WTC11 (cell line): Measurements from ENCODE around the gene PNMA8B.

Experiments used
- CREB1 ChIP-seq: sonication (generic); formaldehyde crosslinking; IDR thresholded peaks from 2 replicates; pipeline ENCODE4 v1.8.0; 2023; ENCODE audit warnings: mild to moderate bottlenecking, missing genetic modification reagents
- CTCF ChIP-seq: fragments of 200-600 bp; IDR thresholded peaks from 2 replicates; pipeline ENCODE4 v1.8.0; 2022; ENCODE audit warnings: antibody characterized with exemption
- E2F4 ChIP-seq: sonication (generic); formaldehyde crosslinking; IDR thresholded peaks from 2 replicates; pipeline ENCODE4 v1.8.1; 2022; ENCODE audit warnings: low read depth, mild to moderate bottlenecking, moderate library complexity, missing genetic modification reagents, borderline replicate concordance
- FOXJ3 ChIP-seq: sonication (generic); formaldehyde crosslinking; IDR thresholded peaks from 2 replicates; pipeline ENCODE4 v1.9.0; 2021; ENCODE audit warnings: missing genetic modification reagents, mild to moderate bottlenecking, borderline replicate concordance
- FOXP1 ChIP-seq: sonication (generic); formaldehyde crosslinking; IDR thresholded peaks from 2 replicates; pipeline ENCODE4 v1.8.0; 2022; ENCODE audit warnings: missing genetic modification reagents, mild to moderate bottlenecking, moderate library complexity, borderline replicate concordance
- KAT7 ChIP-seq: sonication (generic); formaldehyde crosslinking; IDR thresholded peaks from 2 replicates; pipeline ENCODE4 v1.8.1; 2023; ENCODE audit warnings: missing genetic modification reagents, mild to moderate bottlenecking, borderline replicate concordance
- ZNF263 ChIP-seq: sonication (generic); formaldehyde crosslinking; IDR thresholded peaks from 2 replicates; pipeline ENCODE4 v1.8.1; 2022; ENCODE audit warnings: low read depth, mild to moderate bottlenecking, moderate library complexity, missing genetic modification reagents
- ZNF317 ChIP-seq: sonication (generic); formaldehyde crosslinking; IDR thresholded peaks from 2 replicates; pipeline ENCODE4 v1.8.1; 2023; ENCODE audit warnings: low read depth, mild to moderate bottlenecking, moderate library complexity, missing genetic modification reagents, borderline replicate concordance

GRCh38 chr19:46488551-46488950 lies 7.1 kb downstream of the PNMA8B start:
- TF ChIP-seq CREB1 (CRISPR knock-in tag): no peak
- no peak for TF ChIP-seq CTCF
- TF ChIP-seq ZNF317 (CRISPR knock-in tag): no peak
- TF ChIP-seq FOXP1 (CRISPR knock-in tag): no peak
- no peak for TF ChIP-seq FOXJ3 (CRISPR knock-in tag)
- TF ChIP-seq E2F4: no peak
- no peak for TF ChIP-seq ZNF263 (CRISPR knock-in tag)
- TF ChIP-seq KAT7: no peak
